RWPE1 (cell line): ENCODE results near the gene FRMD4A.

ENCODE experiments used
- CTCF ChIA-PET: fragments of 350-600 bp; sonication (Branson Sonifier 250); formaldehyde crosslinking; extraction: SDS; loops from one replicate; lab custom pipeline; 2021; lab: Yijun Ruan, JAX
- POLR2A ChIA-PET: fragments of 400-600 bp; formaldehyde crosslinking; extraction: SDS; loops from one replicate; lab custom pipeline; 2020; ENCODE audit warnings: antibody characterized with exemption; ENCODE audit not compliant: low non-redundant PET; lab: Yijun Ruan, JAX
- DNase-seq: peaks from one replicate; pipeline ENCODE4 v3.0.0; 2012; ENCODE audit warnings: low spot score
- H3K27ac ChIP-seq: fragments of 450-650 bp; 2 replicates; pipeline ENCODE4 v1.5.1; 2017
- CTCF ChIP-seq: fragments of 450-650 bp; conservative IDR thresholded peaks from 2 replicates; pipeline ENCODE4 v1.5.1; 2017; ENCODE audit warnings: low read depth, mild to moderate bottlenecking

The FRMD4A gene

GRCh38 chr10:14025283-14026189, 305.2 kb downstream of the FRMD4A start:
- no peak overlapping the region for H3K27ac ChIP-seq
- POLR2A ChIA-PET, result no interaction called here
- CTCF ChIA-PET, result no interaction called here
- TF ChIP-seq CTCF, result no peak
- DNase-seq, result no peak

- TF ChIP-seq CTCF, result no peak
- POLR2A ChIA-PET, result no interaction called here
- DNase-seq, result no peak
- no peak overlapping the region for H3K27ac ChIP-seq
- CTCF ChIA-PET, result interaction anchor here (0.6 kb wide), 1 partner anchor 88 kb away, joined by 7 read pairs; no protein-coding TSS in a partner anchor
These were observed 306.2 kb downstream of the FRMD4A start for GRCh38 chr10:14024329-14025202.

GRCh38 chr10:14023673-14024328, 306.9 kb downstream of the FRMD4A start:
- DNase-seq, result no peak
- ChIA-PET POLR2A (no interaction called here), CTCF (interaction anchor here (0.6 to 0.7 kb wide), 3 partner anchors 89 to 386 kb away, joined by 3 to 7 read pairs (median 5); no protein-coding TSS in a partner anchor)
- no peak overlapping the region for H3K27ac ChIP-seq
- no peak for TF ChIP-seq CTCF

- CTCF ChIA-PET, result interaction anchor here (0.6 to 0.7 kb wide), 2 partner anchors 177 to 385 kb away, joined by 3 to 5 read pairs; no protein-coding TSS in a partner anchor
These were observed 307.6 kb downstream of the FRMD4A start for GRCh38 chr10:14022954-14023672.

GRCh38 chr10:14022052-14022451, 308.7 kb downstream of the FRMD4A start:
- no peak for DNase-seq
- POLR2A ChIA-PET, result no interaction called here
- CTCF ChIA-PET, result no interaction called here
- H3K27ac ChIP-seq, result no peak overlapping the region
- no peak for TF ChIP-seq CTCF

More at GRCh38 chr10:14022954-14023672, 307.6 kb downstream of the FRMD4A start:
- DNase-seq, result no peak
- POLR2A ChIA-PET, result no interaction called here
- no peak overlapping the region for H3K27ac ChIP-seq
- no peak for TF ChIP-seq CTCF
